ENCODE data around the gene MAP2. TPM values are rescaled to one million over a fixed set of nuclear protein-coding genes. Genes with fewer than 3 reads are reported as not detected.

The MAP2 gene
- total and polyA plus RNA-seq, 2 of the 13 experiments (the other 11 are each of a cell fraction or from before 2014, with no cell fraction given), result 0.08 TPM; not detected in 1

DNA sequence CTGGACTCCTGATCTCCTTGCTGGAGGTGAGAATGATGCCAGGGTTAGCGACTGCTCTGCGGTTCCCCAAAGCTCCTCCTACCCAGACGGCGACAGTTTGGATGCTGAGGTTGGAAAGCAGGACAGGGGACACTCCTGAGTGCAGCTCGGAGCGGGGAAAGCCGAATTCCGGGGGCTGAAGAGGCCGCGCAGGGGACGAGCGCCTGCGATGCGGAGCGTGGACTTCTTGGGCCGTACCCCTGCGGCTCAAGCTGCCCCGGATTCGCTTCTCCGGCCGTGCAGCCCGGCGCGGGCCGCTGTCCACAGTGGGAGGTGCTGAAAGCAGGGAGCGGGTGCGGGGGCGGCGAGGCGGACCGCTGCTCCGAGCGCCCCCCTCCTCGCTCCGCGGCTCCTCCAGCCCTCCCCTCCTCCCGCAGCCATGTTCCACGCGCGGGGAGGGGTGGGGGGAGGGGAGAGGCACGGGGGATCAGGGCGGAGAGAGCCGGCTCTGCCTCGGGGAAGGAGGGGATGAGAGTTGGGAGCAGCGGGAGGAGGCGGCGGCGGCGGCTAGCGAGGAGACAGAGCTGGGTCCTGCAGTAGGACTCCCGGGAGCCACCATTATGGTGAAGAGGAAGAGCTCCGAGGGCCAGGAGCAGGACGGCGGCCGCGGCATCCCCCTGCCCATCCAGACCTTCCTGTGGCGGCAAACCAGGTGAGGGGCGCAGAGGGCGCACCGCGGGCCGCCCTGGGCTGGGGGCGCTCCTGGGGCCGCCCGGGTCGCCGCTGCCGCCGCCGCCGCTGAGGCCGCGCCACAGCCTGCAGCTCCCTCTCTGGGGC is 347.8 kb downstream of the MAP2 start, which contains the start of gene UNC80 (continued):
- TF ChIP-seq ARID2 (CRISPR knock-in tag; IDR thresholded peaks at IDR 0.05; ENCODE audit: borderline replicate concordance), result no peak; the same call in 1 of the 2 replicates
- peak; percentile 67 for TF ChIP-seq ZMYM4 (CRISPR knock-in tag; IDR thresholded peaks at IDR 0.05)
- TF ChIP-seq PPARG (CRISPR knock-in tag; conservative IDR thresholded peaks at IDR 0.05), result peak; percentile 62
- peak; percentile 68; the same call in 1 of the 2 replicates for TF ChIP-seq THAP9 (CRISPR knock-in tag; IDR thresholded peaks at IDR 0.05; ENCODE audit: borderline replicate concordance)
- peak; percentile 97 for TF ChIP-seq ETV6 (CRISPR knock-in tag; conservative IDR thresholded peaks at IDR 0.05)
- peak; percentile 92 for TF ChIP-seq IRF2 (CRISPR knock-in tag; IDR thresholded peaks at IDR 0.05)
- TF ChIP-seq RCOR2 (CRISPR knock-in tag; IDR thresholded peaks at IDR 0.05), result no peak
- no peak for TF ChIP-seq ZNF460 (CRISPR knock-in tag; IDR thresholded peaks at IDR 0.05; ENCODE audit: borderline replicate concordance)
- no peak for TF ChIP-seq RBM22 (optimal IDR thresholded peaks at IDR 0.05; ENCODE audit: low read length)
- no peak for TF ChIP-seq NR2F2 (IDR thresholded peaks at IDR 0.05; ENCODE audit: borderline replicate concordance, low read depth)
- TF ChIP-seq ZNF652 (CRISPR knock-in tag; IDR thresholded peaks at IDR 0.05; ENCODE audit: borderline replicate concordance, low read depth), result peak; percentile 38; the same call in 1 of the 2 replicates
- TF ChIP-seq ZNF17 (CRISPR knock-in tag; IDR thresholded peaks at IDR 0.05), result no peak
- peak; percentile 58; the same call in 1 of the 2 replicates for TF ChIP-seq ONECUT2 (CRISPR knock-in tag; IDR thresholded peaks at IDR 0.05)
- no peak for TF ChIP-seq HNRNPUL1 (IDR thresholded peaks at IDR 0.05; ENCODE audit: low read depth, low read length)
- peak; percentile 91; the same call in 1 of the 2 replicates for TF ChIP-seq ZNF468 (CRISPR knock-in tag; IDR thresholded peaks at IDR 0.05)
- TF ChIP-seq KDM3A (CRISPR knock-in tag; IDR thresholded peaks at IDR 0.05; ENCODE audit: low read depth), result peak; percentile 84; the same call in 1 of the 2 replicates
- peak; percentile 83; the same call in 1 of the 2 replicates for TF ChIP-seq ZC3H4 (CRISPR knock-in tag; IDR thresholded peaks at IDR 0.05; ENCODE audit: borderline replicate concordance)
- no peak for TF ChIP-seq CSRNP1 (CRISPR knock-in tag; IDR thresholded peaks at IDR 0.05)
- peak; percentile 54; the same call in 1 of the 2 replicates for TF ChIP-seq ZNF350 (CRISPR knock-in tag; IDR thresholded peaks at IDR 0.05; ENCODE audit: borderline replicate concordance, low read depth)
- TF ChIP-seq ETV5 (CRISPR knock-in tag; IDR thresholded peaks at IDR 0.05; ENCODE audit: borderline replicate concordance), result no peak
- peak; percentile 93; the same call in 1 of the 2 replicates for TF ChIP-seq RFXANK (CRISPR knock-in tag; IDR thresholded peaks at IDR 0.05)
- peak; percentile 99 for TF ChIP-seq NFKB2 (CRISPR knock-in tag; IDR thresholded peaks at IDR 0.05; ENCODE audit: borderline replicate concordance)
- TF ChIP-seq ZFYVE20 (CRISPR knock-in tag; IDR thresholded peaks at IDR 0.05; ENCODE audit: borderline replicate concordance, low read depth), result peak; percentile 88; the same call in 1 of the 2 replicates
- TF ChIP-seq SIX1 (CRISPR knock-in tag; IDR thresholded peaks at IDR 0.05; ENCODE audit: borderline replicate concordance), result peak; percentile 50; the same call in 1 of the 2 replicates
- TF ChIP-seq ZNF101 (CRISPR knock-in tag; IDR thresholded peaks at IDR 0.05; ENCODE audit: borderline replicate concordance, low read depth), result no peak
- TF ChIP-seq CEBPB (IDR thresholded peaks at IDR 0.05; ENCODE audit: borderline replicate concordance, low read depth, low read length), result no peak
- no peak for TF ChIP-seq TRIM24 (CRISPR knock-in tag; IDR thresholded peaks at IDR 0.05)

Measured in HepG2 (cell line).